Measurements from ENCODE around the gene KCNC4. TPM values are rescaled to one million over a fixed set of nuclear protein-coding genes. Genes with fewer than 3 reads are reported as not detected.
A peak's percentile ranks its signal among the peaks of the same experiment; 100 is the strongest.

The KCNC4 gene
- total and polyA plus RNA-seq, 12 donors = 2.2 to 13.8 (median 5.1) TPM

DNA sequence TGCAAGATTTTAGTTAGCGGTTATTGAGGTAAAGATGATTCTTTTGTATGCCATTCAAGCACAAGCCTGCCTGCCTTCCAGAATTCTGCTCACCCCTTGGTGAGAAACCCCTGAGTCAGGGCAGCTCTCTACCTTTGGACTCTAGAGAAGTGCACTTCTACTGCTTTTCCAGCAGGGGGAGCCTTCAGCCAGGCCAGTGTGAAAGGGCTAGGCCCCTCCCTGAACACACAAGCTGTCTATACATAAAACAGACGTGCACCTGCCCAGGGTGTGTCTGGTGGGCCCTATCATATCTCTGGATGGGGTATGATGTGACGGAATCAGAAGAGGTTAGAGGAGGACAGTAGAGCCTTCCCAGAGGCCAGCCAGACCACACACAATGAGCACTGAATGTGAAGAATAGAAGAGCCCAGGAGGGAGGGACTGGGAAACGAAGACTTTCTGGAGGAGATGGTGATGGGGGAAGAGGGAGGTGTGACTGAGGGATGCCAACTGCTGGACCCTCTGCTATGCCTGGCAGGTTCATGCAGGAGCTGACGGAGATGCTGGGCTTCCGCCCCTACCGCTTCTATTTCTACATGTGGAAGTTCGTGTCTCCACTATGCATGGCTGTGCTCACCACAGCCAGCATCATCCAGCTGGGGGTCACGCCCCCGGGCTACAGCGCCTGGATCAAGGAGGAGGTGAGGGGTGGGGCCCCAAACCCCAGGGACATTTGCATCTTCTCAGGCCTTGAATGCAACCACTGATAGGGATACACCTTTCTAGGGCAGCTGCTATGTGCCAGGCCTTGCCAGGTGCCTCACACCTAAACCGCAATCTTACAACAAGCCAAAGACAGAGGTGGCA is 13.0 kb upstream of the KCNC4 start:
- Histone ChIP-seq H3K9me3 (no peaks in the 10 kb centered on the region), H3K4me1 (no peaks in the 10 kb centered on the region), H3K27ac (no peak overlapping the region), H3K27me3 (no peaks in the 10 kb centered on the region), H3K4me3 (no peak overlapping the region), H3K36me3 (no peaks in the 10 kb centered on the region)
- 59 to 61% methylated on average over 12 of the region's 12 CpGs for WGBS, 2 donors
- ATAC-seq (peak; percentile 38 to 76 (median 62)), DNase-seq (no peak)
- TF ChIP-seq, protein P1, sequence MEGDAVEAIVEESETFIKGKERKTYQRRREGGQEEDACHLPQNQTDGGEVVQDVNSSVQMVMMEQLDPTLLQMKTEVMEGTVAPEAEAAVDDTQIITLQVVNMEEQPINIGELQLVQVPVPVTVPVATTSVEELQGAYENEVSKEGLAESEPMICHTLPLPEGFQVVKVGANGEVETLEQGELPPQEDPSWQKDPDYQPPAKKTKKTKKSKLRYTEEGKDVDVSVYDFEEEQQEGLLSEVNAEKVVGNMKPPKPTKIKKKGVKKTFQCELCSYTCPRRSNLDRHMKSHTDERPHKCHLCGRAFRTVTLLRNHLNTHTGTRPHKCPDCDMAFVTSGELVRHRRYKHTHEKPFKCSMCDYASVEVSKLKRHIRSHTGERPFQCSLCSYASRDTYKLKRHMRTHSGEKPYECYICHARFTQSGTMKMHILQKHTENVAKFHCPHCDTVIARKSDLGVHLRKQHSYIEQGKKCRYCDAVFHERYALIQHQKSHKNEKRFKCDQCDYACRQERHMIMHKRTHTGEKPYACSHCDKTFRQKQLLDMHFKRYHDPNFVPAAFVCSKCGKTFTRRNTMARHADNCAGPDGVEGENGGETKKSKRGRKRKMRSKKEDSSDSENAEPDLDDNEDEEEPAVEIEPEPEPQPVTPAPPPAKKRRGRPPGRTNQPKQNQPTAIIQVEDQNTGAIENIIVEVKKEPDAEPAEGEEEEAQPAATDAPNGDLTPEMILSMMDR (IDR thresholded peaks at IDR 0.05) = peak; percentile 70 to 94 (median 89)
- intact Hi-C loops (cut with DNase I) = no loop called here

DNA sequence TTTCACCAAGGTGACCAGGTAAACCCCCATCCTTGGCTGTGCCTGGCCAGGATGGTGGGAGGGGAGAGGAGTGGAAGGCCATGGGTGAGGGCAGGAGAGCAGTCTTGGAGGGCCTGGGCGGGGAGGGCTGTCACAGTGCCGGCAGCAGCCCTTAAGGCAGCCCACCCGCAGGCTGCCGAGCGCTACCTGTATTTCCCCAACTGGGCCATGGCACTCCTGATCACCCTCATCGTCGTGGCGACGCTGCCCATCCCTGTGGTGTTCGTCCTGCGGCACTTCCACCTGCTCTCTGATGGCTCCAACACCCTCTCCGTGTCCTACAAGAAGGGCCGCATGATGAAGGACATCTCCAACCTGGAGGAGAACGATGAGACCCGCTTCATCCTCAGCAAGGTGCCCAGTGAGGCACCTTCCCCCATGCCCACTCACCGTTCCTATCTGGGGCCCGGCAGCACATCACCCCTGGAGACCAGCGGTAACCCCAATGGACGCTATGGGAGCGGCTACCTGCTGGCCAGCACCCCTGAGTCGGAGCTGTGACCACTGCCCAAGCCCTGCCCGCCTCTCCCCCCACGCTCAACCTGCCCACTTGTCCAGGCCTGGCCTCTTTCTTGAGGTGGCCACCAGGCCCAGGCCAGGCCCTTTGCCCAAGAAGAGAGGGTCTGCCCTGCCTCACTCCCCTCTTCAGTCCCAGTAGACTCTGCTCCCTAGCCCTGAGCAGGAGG is 12.0 kb upstream of the KCNC4 start:
- DNase-seq = no peak
- TF ChIP-seq, protein P1 (IDR thresholded peaks at IDR 0.05) = no peak
- intact Hi-C loops (cut with DNase I) = no loop called here
- WGBS, 2 donors = 92 to 96% methylated on average over 23 of the region's 23 CpGs
- Histone ChIP-seq H3K27ac (no peak overlapping the region), H3K4me1 (peaks cover 0 to 4% (median 0%) of the 10 kb centered on the region in 9 donors), H3K36me3 (no peaks in the 10 kb centered on the region), H3K9me3 (no peaks in the 10 kb centered on the region), H3K4me3 (no peak overlapping the region), H3K27me3 (no peaks in the 10 kb centered on the region)
- no peak for ATAC-seq

DNA sequence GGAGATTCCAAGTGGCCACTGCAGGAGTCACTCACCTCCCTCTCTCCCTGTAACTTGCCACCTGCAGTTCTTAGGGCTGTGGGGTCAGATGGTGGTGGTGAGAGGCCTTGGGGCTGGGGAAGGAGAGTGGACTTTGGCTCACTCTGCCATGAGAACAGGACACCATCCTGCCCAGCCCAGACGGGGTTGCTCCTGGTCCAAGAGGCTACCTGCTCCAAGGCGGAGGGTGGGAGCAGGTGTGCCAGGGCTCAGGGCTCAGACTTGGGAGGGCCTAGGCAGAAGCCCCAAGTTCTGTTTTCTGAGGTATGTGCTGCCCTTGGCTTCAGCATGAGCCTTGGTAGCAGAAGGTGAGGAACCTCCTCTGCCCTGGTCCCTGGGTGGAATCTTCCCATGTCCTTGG is 11.4 kb upstream of the KCNC4 start:
- intact Hi-C loops (cut with DNase I) = no loop called here
- 91 to 96% methylated on average over 2 of the region's 2 CpGs for WGBS, 2 donors
- DNase-seq = no peak
- H3K27me3 ChIP-seq = no peaks in the 10 kb centered on the region
- no peaks in the 10 kb centered on the region for H3K9me3 ChIP-seq
- no peak overlapping the region for H3K27ac ChIP-seq
- TF ChIP-seq, protein P1 (IDR thresholded peaks at IDR 0.05) = no peak
- H3K36me3 ChIP-seq = no peaks in the 10 kb centered on the region
- H3K4me3 ChIP-seq = no peak overlapping the region
- H3K4me1 ChIP-seq = peaks cover 0 to 9% (median 0%) of the 10 kb centered on the region in 9 donors
- no peak for ATAC-seq

DNA sequence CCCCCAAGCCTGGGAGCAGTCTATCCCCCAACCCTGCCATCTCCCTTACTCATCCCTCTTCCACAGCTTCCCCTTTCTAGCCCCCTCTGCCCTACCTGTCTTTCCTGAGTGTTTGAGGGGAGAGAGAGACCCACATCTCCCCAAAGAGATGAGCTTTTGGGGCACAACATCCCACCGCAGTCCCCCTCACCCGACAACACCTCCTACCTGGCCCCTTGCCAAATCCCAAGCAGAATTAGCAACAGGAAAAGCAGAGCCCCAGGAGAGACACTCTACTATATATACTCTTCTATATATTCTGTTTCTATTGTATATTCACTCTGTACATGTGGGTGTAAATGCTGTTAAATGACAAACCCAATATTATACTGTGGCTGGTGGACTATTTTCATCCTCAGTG is 9.9 kb upstream of the KCNC4 start:
- intact Hi-C loops (cut with DNase I) = loop anchor here in 9 of 10 donors (2.0 to 10.0 kb wide), 5 partner anchors 112 to 297 kb away; no protein-coding TSS in a partner anchor
- no peaks in the 10 kb centered on the region for H3K36me3 ChIP-seq
- H3K27me3 ChIP-seq = no peaks in the 10 kb centered on the region
- no peak for ATAC-seq
- 10 to 23% methylated on average over 2 of the region's 2 CpGs for WGBS, 2 donors
- H3K27ac ChIP-seq = no peak overlapping the region
- no peak for DNase-seq
- no peaks in the 10 kb centered on the region for H3K9me3 ChIP-seq
- peaks cover 0 to 9% (median 0%) of the 10 kb centered on the region in 9 donors for H3K4me1 ChIP-seq
- TF ChIP-seq, protein P1 (IDR thresholded peaks at IDR 0.05) = no peak
- H3K4me3 ChIP-seq = no peak overlapping the region
